HepG2 (cell line): ENCODE results near the gene PRKCE. TPM values are rescaled to one million over a fixed set of nuclear protein-coding genes. Genes with fewer than 3 reads are reported as not detected.

Experiments used
- ATAC-seq: fragments of 200-7000 bp; cut with Tn5 transposase; 3 replicates; pipeline ENCODE4 v1.9.1; 2020; ENCODE audit warnings: mild to moderate bottlenecking, moderate library complexity
- BruUV-seq: library from RNA; stranded (reverse); fragments of 400-500 nt; replicated peaks from 2 replicates; lab custom pipeline; 2021; lab: Mats Ljungman, UMichigan
- CTCF ChIA-PET: fragments of 300-600 bp; formaldehyde crosslinking; extraction: SDS; loops from one replicate; lab custom pipeline; 2021; ENCODE audit warnings: low total read pairs, inconsistent platforms, low intra/inter-chr PET ratio; lab: Yijun Ruan, JAX
- POLR2A ChIA-PET: fragments of 350-600 bp; sonication (Branson Sonifier 250); formaldehyde crosslinking; loops from one replicate; lab custom pipeline; 2020; ENCODE audit warnings: antibody characterized with exemption, inconsistent platforms; lab: Yijun Ruan, JAX
- DNase-seq: peaks from one replicate; pipeline ENCODE4 v3.0.0-alpha.2; 2015; ENCODE audit warnings: low spot score
- FAIRE-seq: peaks from 3 replicates; lab custom pipeline; 2011; peaks lifted over from hg19 to GRCh38; lab: Jason Lieb, UNC
- H2AFZ ChIP-seq: one replicate; pipeline ENCODE4 v1.6.1; 2011; ENCODE audit warnings: low read length, inconsistent platforms
- H3K27ac ChIP-seq: fragments of 300-600 bp; 3 replicates; pipeline ENCODE4 v1.8.0; 2011; ENCODE audit warnings: mixed run types, mild to moderate bottlenecking, mixed read lengths, low read length, inconsistent platforms; ENCODE audit not compliant: insufficient read depth; ENCODE audit errors: extremely low read length
- H3K27me3 ChIP-seq, 2 experiments: fragments of 200-600 bp in 1 of 2; 2 replicates in 1 of 2; 3 replicates in 1 of 2; pipeline versions ENCODE4 v1.6.0 to v1.8.0; 2011; ENCODE audit warnings: low read length in 2 of 2, mild to moderate bottlenecking in 2 of 2, moderate library complexity in 2 of 2, inconsistent platforms in 1 of 2; ENCODE audit not compliant: insufficient read depth in 2 of 2, control insufficient read depth in 1 of 2
- H3K36me3 ChIP-seq, 2 experiments: fragments of 200-600 bp in 1 of 2; replicated peaks in 1 of 2; 2 replicates in 1 of 2; 3 replicates in 1 of 2; pipeline versions ENCODE4 v1.5.1 to v1.8.0; 2011; ENCODE audit warnings: low read length in 2 of 2, inconsistent platforms in 1 of 2; ENCODE audit not compliant: insufficient read depth in 2 of 2, control insufficient read depth in 1 of 2
- H3K4me1 ChIP-seq: 2 replicates; pipeline ENCODE4 v1.5.1; 2012; ENCODE audit warnings: low read length, inconsistent platforms; ENCODE audit not compliant: insufficient read depth
- H3K4me2 ChIP-seq: 2 replicates; pipeline ENCODE4 v1.6.0; 2011; ENCODE audit warnings: low read depth, low read length, inconsistent platforms
- H3K4me3 ChIP-seq, 3 experiments: fragments of 200-600 bp in 1 of 3; sonication (generic), shearing (Covaris generic) in 1 of 3; replicated peaks in 1 of 3; 2 replicates each; pipeline ENCODE4 v1.5.1; 2011 to 2016; ENCODE audit warnings: low read length in 3 of 3, inconsistent platforms in 2 of 3, low read depth in 2 of 3, mild to moderate bottlenecking in 2 of 3, control low read depth in 1 of 3, mixed read lengths in 1 of 3; ENCODE audit not compliant: insufficient read depth in 1 of 3
- H3K79me2 ChIP-seq: one replicate; pipeline ENCODE4 v1.6.1; 2011; ENCODE audit warnings: low read length, inconsistent platforms; ENCODE audit not compliant: insufficient read depth
- H3K9ac ChIP-seq: 2 replicates; pipeline ENCODE4 v1.6.0; 2011; ENCODE audit warnings: mild to moderate bottlenecking, low read depth, low read length, inconsistent platforms; ENCODE audit not compliant: insufficient read depth
- H3K9me3 ChIP-seq: 2 replicates; pipeline ENCODE4 v1.5.1; 2012; ENCODE audit warnings: mild to moderate bottlenecking, low read length
- H4K20me1 ChIP-seq: 2 replicates; pipeline ENCODE4 v1.6.0; 2011; ENCODE audit warnings: inconsistent platforms, mild to moderate bottlenecking, low read length, moderate library complexity; ENCODE audit not compliant: insufficient read depth
- CREB3 ChIP-seq: sonication (generic); formaldehyde crosslinking; IDR thresholded peaks from 2 replicates; pipeline ENCODE4 v1.5.0; 2020; ENCODE audit warnings: missing genetic modification reagents
- EHMT2 ChIP-seq: fragments of 200-600 bp; sonication (generic); IDR thresholded peaks from 2 replicates; pipeline ENCODE4 v1.7.0; 2017; ENCODE audit warnings: antibody characterized with exemption, low read depth, low read length, borderline replicate concordance
- GABPA ChIP-seq, 2 experiments: IDR thresholded peaks; 2 replicates each; pipeline ENCODE4 v1.6.1; 2011 to 2016; ENCODE audit warnings: low read depth in 2 of 2, low read length in 1 of 2, missing biosample characterization in 1 of 2, missing genetic modification characterization in 1 of 2
- HNF4A ChIP-seq: sonication (generic); formaldehyde crosslinking; IDR thresholded peaks from 2 replicates; pipeline ENCODE4 v1.4.0; 2020; ENCODE audit warnings: missing genetic modification reagents
- IKZF4 ChIP-seq: sonication (generic); formaldehyde crosslinking; IDR thresholded peaks from 2 replicates; pipeline ENCODE4 v1.5.1; 2020; ENCODE audit warnings: borderline replicate concordance, mild to moderate bottlenecking, low read depth, missing genetic modification reagents; ENCODE audit errors: not compliant biosample characterization
- NFAT5 ChIP-seq: sonication (generic); formaldehyde crosslinking; IDR thresholded peaks from 2 replicates; pipeline ENCODE4 v1.4.0; 2020; ENCODE audit warnings: missing genetic modification reagents
- SMARCE1 ChIP-seq: fragments of 450-650 bp; IDR thresholded peaks from 2 replicates; pipeline ENCODE4 v1.6.1; 2017; ENCODE audit warnings: borderline replicate concordance
- ZNF142 ChIP-seq: sonication (generic); formaldehyde crosslinking; IDR thresholded peaks from 2 replicates; pipeline ENCODE4 v1.4.0; 2020; ENCODE audit warnings: missing genetic modification reagents
- ZNF414 ChIP-seq: sonication (generic); formaldehyde crosslinking; IDR thresholded peaks from 2 replicates; pipeline ENCODE4 v1.5.0; 2020; ENCODE audit warnings: missing genetic modification reagents
- WGBS: methylation state at CpG from one replicate; pipeline ENCODE4 v1.1.6; 2017; ENCODE audit warnings: low lambda C conversion rate; 5-methylcytosine and 5-hydroxymethylcytosine counted together
- in situ Hi-C: cut with HindIII; loops from 2 replicates; pipeline ENCODE4 v1.10.0; 2017; ENCODE audit warnings: low pct_unique_long_range_greater_than_20kb; ENCODE audit not compliant: extremely low pct_ligation_motif_present
- intact Hi-C: fragments of 100-400 bp; cut with micrococcal nuclease; formaldehyde crosslinking; loops from one replicate; pipeline ENCODE4 v1.10.0; 2022; ENCODE audit not compliant: unreplicated experiment
- polyA plus RNA-seq, 8 experiments: library from polyadenylated mRNA; depleted of rRNA in 3 of 8; stranded (reverse) in 7 of 8; unstranded in 1 of 8; fragments of >200 nt; fragmentation: Illumina TruSeq in 4 of 8; extraction: Trizol in 4 of 8; gene quantifications; 2 replicates each; pipeline versions ENCODE4 v1.2.1 to v1.2.3, GENCODE V29; 2011 to 2016; ENCODE audit warnings: low read depth in 4 of 8, missing spikeins in 1 of 8, mixed read lengths in 1 of 8; ENCODE audit not compliant: insufficient read depth in 1 of 8
- total RNA-seq, 5 experiments: library from RNA; depleted of rRNA; stranded (reverse); fragments of >200 nt; fragmentation: Illumina TruSeq; extraction: Trizol; gene quantifications; 2 replicates each; pipeline ENCODE4 v1.2.3, GENCODE V29; 2016; ENCODE audit warnings: low read depth in 1 of 5

Gene PRKCE
- total and polyA plus RNA-seq, 2 of the 13 experiments (the other 11 are each of a cell fraction or from before 2014, with no cell fraction given), result 1.0 to 3.9 TPM

- H3K4me1 ChIP-seq, result peaks cover 19% of the 10 kb centered on the region
- ATAC-seq, result no peak
- H3K79me2 ChIP-seq, result no peaks in the 10 kb centered on the region
- H4K20me1 ChIP-seq, result no peaks in the 10 kb centered on the region
- TF ChIP-seq SMARCE1 (no peak), CREB3 (CRISPR knock-in tag) (no peak), ZNF142 (no peak), GABPA (IDR thresholded peaks at IDR 0.05; ENCODE audit: low read depth, low read length) (no peak), GABPA (CRISPR knock-in tag; IDR thresholded peaks at IDR 0.05; ENCODE audit: low read depth) (no peak), ZNF414 (CRISPR knock-in tag) (no peak), HNF4A (CRISPR knock-in tag) (no peak), IKZF4 (CRISPR knock-in tag) (no peak), EHMT2 (no peak), NFAT5 (CRISPR knock-in tag) (no peak)
- CTCF ChIA-PET, result no interaction called here
- no peak overlapping the region for H3K4me2 ChIP-seq
- BruUV-seq, result no TSS peak
- H3K27ac ChIP-seq, result no peak overlapping the region
- intact Hi-C loops (no loop called here), in situ Hi-C loops (loop anchor here (10.0 kb wide), 1 partner anchor 275 kb away; no protein-coding TSS in a partner anchor)
- H3K9ac ChIP-seq, result no peak overlapping the region
- POLR2A ChIA-PET, result no interaction called here
- 77% methylated on average over 4 of the region's 4 CpGs for WGBS
- H3K9me3 ChIP-seq, result no peaks in the 10 kb centered on the region
- no peaks in the 10 kb centered on the region for H3K27me3 ChIP-seq
- no peak overlapping the region for H3K4me3 ChIP-seq
- no peak overlapping the region for H2AFZ ChIP-seq
- no peak for DNase-seq
- no peaks in the 10 kb centered on the region for H3K36me3 ChIP-seq
- no peak for FAIRE-seq
Observed at GRCh38 chr2:46079985-46080560, 428.6 kb downstream of the PRKCE start.
